Smooth muscle cell (in vitro differentiated cells): ENCODE results near the gene WFDC12. TPM values are rescaled to one million over a fixed set of nuclear protein-coding genes. Genes with fewer than 3 reads are reported as not detected.

ENCODE experiments used
- DNase-seq: peaks from one replicate; lab custom pipeline; 2025; ENCODE audit not compliant: unreplicated experiment; lab: John Stamatoyannopoulos, UW
- H2AFZ ChIP-seq: fragments of 200-600 bp; sonication (generic); 2 replicates; pipeline ENCODE4 v1.6.0; 2016; ENCODE audit warnings: antibody characterized with exemption, low read depth, mild to moderate bottlenecking
- H3F3A ChIP-seq: fragments of 200-600 bp; sonication (generic); 2 replicates; pipeline ENCODE4 v1.6.0; 2017; ENCODE audit warnings: antibody characterized with exemption, low read depth
- H3K27ac ChIP-seq: fragments of 200-600 bp; sonication (generic); 2 replicates; pipeline ENCODE4 v1.5.1; 2016; ENCODE audit warnings: low read depth, mild to moderate bottlenecking
- H3K27me3 ChIP-seq: fragments of 200-600 bp; sonication (generic); 2 replicates; pipeline ENCODE4 v1.6.1; 2016; ENCODE audit warnings: low read depth, mild to moderate bottlenecking
- H3K36me3 ChIP-seq: fragments of 200-600 bp; sonication (generic); 2 replicates; pipeline ENCODE4 v1.5.1; 2016; ENCODE audit warnings: low read depth
- H3K4me1 ChIP-seq: fragments of 200-600 bp; sonication (generic); 2 replicates; pipeline ENCODE4 v1.5.1; 2016; ENCODE audit warnings: low read depth
- H3K4me2 ChIP-seq: fragments of 200-600 bp; sonication (generic); 2 replicates; pipeline ENCODE4 v1.6.0; 2016; ENCODE audit warnings: mild to moderate bottlenecking
- H3K4me3 ChIP-seq: fragments of 200-600 bp; sonication (generic); 2 replicates; pipeline ENCODE4 v1.5.1; 2016; ENCODE audit warnings: mild to moderate bottlenecking
- H3K79me2 ChIP-seq: fragments of 200-600 bp; sonication (generic); 2 replicates; pipeline ENCODE4 v1.6.0; 2016; ENCODE audit warnings: low read depth, mild to moderate bottlenecking
- H3K9ac ChIP-seq: fragments of 200-600 bp; sonication (generic); 2 replicates; pipeline ENCODE4 v1.6.0; 2016; ENCODE audit warnings: low read depth
- H3K9me3 ChIP-seq: fragments of 200-600 bp; sonication (generic); replicated peaks from 2 replicates; pipeline ENCODE4 v1.5.1; 2016; ENCODE audit warnings: low read depth
- H4K20me1 ChIP-seq: fragments of 200-600 bp; sonication (generic); 2 replicates; pipeline ENCODE4 v1.6.0; 2016; ENCODE audit warnings: low read depth
- WGBS: methylation state at CpG from one replicate; pipeline ENCODE4 v1.1.7; 2016; ENCODE audit warnings: low lambda C conversion rate; 5-methylcytosine and 5-hydroxymethylcytosine counted together
- polyA plus RNA-seq: library from polyadenylated mRNA; unstranded; fragments of >200 nt; fragmentation: Nextera tagmentation; extraction: Ambion mirVana; gene quantifications from 2 replicates; pipeline ENCODE4 v1.2.1, GENCODE V29; 2016
- total RNA-seq: library from RNA; depleted of rRNA; stranded (reverse); fragments of >200 nt; gene quantifications from 2 replicates; pipeline ENCODE4 v1.2.3, GENCODE V29; 2014
- TF ChIP-seq, protein P1 (sequence below): fragments of 200-600 bp; sonication (generic); IDR thresholded peaks from 2 replicates; pipeline ENCODE4 v1.5.1; 2017; ENCODE audit warnings: borderline replicate concordance, mild to moderate bottlenecking, antibody characterized with exemption; ENCODE audit not compliant: insufficient read depth, poor library complexity, severe bottlenecking

The WFDC12 gene
- total and polyA plus RNA-seq, 2 experiments from 2014 or later, result not detected

DNA sequence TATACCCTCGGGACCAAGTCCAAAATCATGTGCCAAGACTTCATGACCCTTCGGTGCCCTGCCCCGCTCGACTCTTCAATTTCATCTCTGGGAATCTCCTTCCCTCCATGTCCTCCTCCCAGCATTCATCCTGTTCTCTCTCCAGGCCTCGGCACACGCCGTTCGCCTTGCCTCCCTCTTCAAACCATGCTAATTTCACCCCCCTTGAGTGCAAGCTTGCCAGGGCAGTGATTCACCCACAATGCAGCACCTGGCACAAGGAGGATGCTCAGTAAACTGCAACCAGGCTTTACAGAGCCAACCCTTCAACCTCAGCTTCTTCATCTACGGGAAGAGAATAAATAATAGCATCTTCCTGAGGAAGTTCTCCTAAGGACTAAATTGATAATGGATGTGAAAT lies 27.5 kb downstream of the WFDC12 start:
- H3K9me3 ChIP-seq, result no peaks in the 10 kb centered on the region
- no peaks in the 10 kb centered on the region for H3K36me3 ChIP-seq
- peaks cover 10% of the 10 kb centered on the region for H3K27me3 ChIP-seq
- no peaks in the 10 kb centered on the region for H3K79me2 ChIP-seq
- no peak overlapping the region for H3K27ac ChIP-seq
- H2AFZ ChIP-seq, result no peak overlapping the region
- H3F3A ChIP-seq, result no peaks in the 10 kb centered on the region
- H4K20me1 ChIP-seq, result no peaks in the 10 kb centered on the region
- no peak for DNase-seq
- H3K4me2 ChIP-seq, result no peak overlapping the region
- no peak overlapping the region for H3K9ac ChIP-seq
- 94% methylated on average over 9 of the region's 9 CpGs for WGBS
- TF ChIP-seq, protein P1, sequence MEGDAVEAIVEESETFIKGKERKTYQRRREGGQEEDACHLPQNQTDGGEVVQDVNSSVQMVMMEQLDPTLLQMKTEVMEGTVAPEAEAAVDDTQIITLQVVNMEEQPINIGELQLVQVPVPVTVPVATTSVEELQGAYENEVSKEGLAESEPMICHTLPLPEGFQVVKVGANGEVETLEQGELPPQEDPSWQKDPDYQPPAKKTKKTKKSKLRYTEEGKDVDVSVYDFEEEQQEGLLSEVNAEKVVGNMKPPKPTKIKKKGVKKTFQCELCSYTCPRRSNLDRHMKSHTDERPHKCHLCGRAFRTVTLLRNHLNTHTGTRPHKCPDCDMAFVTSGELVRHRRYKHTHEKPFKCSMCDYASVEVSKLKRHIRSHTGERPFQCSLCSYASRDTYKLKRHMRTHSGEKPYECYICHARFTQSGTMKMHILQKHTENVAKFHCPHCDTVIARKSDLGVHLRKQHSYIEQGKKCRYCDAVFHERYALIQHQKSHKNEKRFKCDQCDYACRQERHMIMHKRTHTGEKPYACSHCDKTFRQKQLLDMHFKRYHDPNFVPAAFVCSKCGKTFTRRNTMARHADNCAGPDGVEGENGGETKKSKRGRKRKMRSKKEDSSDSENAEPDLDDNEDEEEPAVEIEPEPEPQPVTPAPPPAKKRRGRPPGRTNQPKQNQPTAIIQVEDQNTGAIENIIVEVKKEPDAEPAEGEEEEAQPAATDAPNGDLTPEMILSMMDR, result no peak
- H3K4me3 ChIP-seq, result no peak overlapping the region
- H3K4me1 ChIP-seq, result no peaks in the 10 kb centered on the region

DNA sequence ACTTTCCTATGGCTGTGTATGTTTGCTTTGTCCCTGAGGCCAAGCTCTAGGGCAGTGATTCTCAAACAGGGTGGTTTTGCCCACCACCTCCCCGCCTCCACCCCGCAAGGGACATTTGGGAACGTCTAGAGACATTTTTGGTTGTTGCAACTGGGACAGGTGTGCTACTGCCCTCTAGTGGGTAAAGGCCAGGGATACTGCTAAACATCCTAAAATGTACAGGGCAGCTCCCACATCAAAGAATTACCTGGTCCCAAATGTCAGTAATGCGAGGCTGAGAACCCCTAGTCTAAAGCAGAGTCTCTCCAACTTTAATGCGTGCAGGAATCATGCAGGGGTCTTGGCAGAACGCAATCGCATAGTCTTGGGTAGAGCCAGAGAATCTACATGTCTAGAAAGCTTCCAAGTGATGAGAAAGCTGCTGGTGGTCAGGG lies 28.4 kb downstream of the WFDC12 start:
- no peak overlapping the region for H3K27ac ChIP-seq
- TF ChIP-seq, protein P1, result peak; percentile 74
- H4K20me1 ChIP-seq, result no peaks in the 10 kb centered on the region
- no peak for DNase-seq
- no peaks in the 10 kb centered on the region for H3K9me3 ChIP-seq
- no peaks in the 10 kb centered on the region for H3F3A ChIP-seq
- no peaks in the 10 kb centered on the region for H3K36me3 ChIP-seq
- no peak overlapping the region for H3K4me2 ChIP-seq
- H3K4me1 ChIP-seq, result no peaks in the 10 kb centered on the region
- no peak overlapping the region for H3K4me3 ChIP-seq
- peaks cover 10% of the 10 kb centered on the region for H3K27me3 ChIP-seq
- H3K9ac ChIP-seq, result no peak overlapping the region
- H2AFZ ChIP-seq, result no peak overlapping the region
- no peaks in the 10 kb centered on the region for H3K79me2 ChIP-seq
- 8% methylated on average over 7 of the region's 7 CpGs for WGBS

DNA sequence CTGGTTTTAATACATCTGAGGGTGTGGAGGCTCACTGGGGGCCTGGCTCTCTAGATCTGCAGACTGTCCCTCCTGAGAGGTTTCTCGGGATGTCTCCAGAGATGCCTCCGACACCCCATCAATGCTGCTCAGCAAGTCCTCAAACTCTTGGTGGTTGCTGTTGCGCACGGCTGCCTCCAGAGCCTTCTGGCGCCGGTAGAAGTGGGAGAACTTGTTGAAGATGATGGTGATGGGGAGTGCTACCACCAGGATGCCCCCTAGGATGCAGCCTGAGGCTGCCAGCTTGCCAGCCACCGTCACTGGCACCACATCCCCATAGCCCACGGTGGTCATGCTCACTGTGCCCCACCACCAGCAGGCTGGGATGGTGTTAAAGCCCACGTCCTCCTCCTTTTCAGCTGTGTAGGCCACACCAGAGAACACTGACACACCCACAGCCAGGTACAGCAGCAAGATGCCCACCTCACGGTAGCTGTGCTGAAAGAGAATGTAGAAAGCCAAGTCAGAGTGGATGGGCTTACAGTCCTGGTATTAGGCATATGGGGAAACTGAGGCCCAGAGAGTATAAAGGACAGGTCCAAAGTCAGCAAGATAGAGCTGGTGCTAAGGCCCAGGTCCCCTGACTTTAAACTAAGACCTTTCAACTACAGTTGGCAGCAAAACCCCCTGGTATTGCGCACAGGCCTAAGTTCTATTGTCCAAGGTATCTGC lies 29.2 kb downstream of the WFDC12 start:
- 96% methylated on average over 11 of the region's 11 CpGs for WGBS

More for the DNA sequence above, 29.2 kb downstream of the WFDC12 start:
- no peak for DNase-seq
- Histone ChIP-seq H3K4me3 (no peak overlapping the region), H3K36me3 (no peaks in the 10 kb centered on the region), H3F3A (no peaks in the 10 kb centered on the region), H3K79me2 (no peaks in the 10 kb centered on the region), H3K9me3 (no peaks in the 10 kb centered on the region), H3K4me1 (no peaks in the 10 kb centered on the region), H4K20me1 (no peaks in the 10 kb centered on the region), H3K9ac (no peak overlapping the region), H2AFZ (no peak overlapping the region), H3K4me2 (no peak overlapping the region), H3K27ac (no peak overlapping the region), H3K27me3 (peaks cover 8% of the 10 kb centered on the region)
- TF ChIP-seq, protein P1, result no peak
